Suprapubic skin (tissue), 4 donors: ENCODE data around the gene MS4A5. TPM values are rescaled to one million over a fixed set of nuclear protein-coding genes. Genes with fewer than 3 reads are reported as not detected.
"Not testable (repeated sequence)": the region's sequence is repeated elsewhere in the genome, so short reads cannot be mapped to it uniquely, and the experiment has no call there.

Experiments
- DNase-seq, 2 donors: peaks; one replicate each; pipeline ENCODE4 v3.0.0-alpha.2; 2019; ENCODE audit warnings: low spot score in 2 of 2
- H3K27ac ChIP-seq: fragments of 200-600 bp; sonication (generic); one replicate; pipeline ENCODE4 v1.5.1; 2019
- H3K27me3 ChIP-seq: fragments of 200-600 bp; sonication (generic); one replicate; pipeline ENCODE4 v1.5.1; 2019
- H3K36me3 ChIP-seq: fragments of 200-600 bp; sonication (generic); one replicate; pipeline ENCODE4 v1.5.1; 2019
- H3K4me1 ChIP-seq: fragments of 200-600 bp; sonication (generic); one replicate; pipeline ENCODE4 v1.5.1; 2019
- H3K4me3 ChIP-seq: fragments of 200-600 bp; sonication (generic); one replicate; pipeline ENCODE4 v1.5.1; 2019; ENCODE audit warnings: mild to moderate bottlenecking
- H3K9me3 ChIP-seq: fragments of 200-600 bp; sonication (generic); one replicate; pipeline ENCODE4 v1.5.1; 2019
- EP300 ChIP-seq: sonication (generic); formaldehyde crosslinking; IDR thresholded peaks from one replicate; pipeline ENCODE4 v1.6.1; 2017; ENCODE audit warnings: antibody characterized with exemption
- POLR2A ChIP-seq, 2 donors: fragments of 450-650 bp; IDR thresholded peaks; one replicate each; pipeline ENCODE4 v1.6.1; 2017; ENCODE audit warnings: antibody characterized with exemption in 2 of 2, mild to moderate bottlenecking in 2 of 2, moderate library complexity in 2 of 2
- POLR2AphosphoS5 ChIP-seq, 3 donors: sonication (generic); formaldehyde crosslinking; IDR thresholded peaks; one replicate each; pipeline ENCODE4 v1.6.1; 2017; ENCODE audit warnings: antibody characterized with exemption in 3 of 3
- WGBS: methylation state at CpG from one replicate; pipeline ENCODE4 v1.1.5; 2018; 5-methylcytosine and 5-hydroxymethylcytosine counted together
- total RNA-seq, 4 donors: library from RNA; depleted of rRNA; stranded (reverse); fragments of >200 nt; gene quantifications; one replicate each; pipeline ENCODE4 v1.1.0, GENCODE V29; 2016
- TF ChIP-seq, protein P1 (sequence below), 2 donors: fragments of 200-600 bp in 1 of 2; fragments of 450-650 bp in 1 of 2; sonication (generic) in 1 of 2; IDR thresholded peaks; one replicate each; pipeline ENCODE4 v1.5.1; 2016 to 2019; ENCODE audit warnings: antibody characterized with exemption in 2 of 2, mild to moderate bottlenecking in 1 of 2, moderate library complexity in 1 of 2

Gene MS4A5
- total RNA-seq, 4 donors from 2014 or later: not detected

- no peaks in the 10 kb centered on the region for H3K9me3 ChIP-seq
- H3K36me3 ChIP-seq: no peaks in the 10 kb centered on the region
Observed at GRCh38 chr11:60428517-60428916, 855 bp upstream of the MS4A5 start.

GRCh38 chr11:60431251-60431650 lies 1.9 kb downstream of the MS4A5 start:
- Histone ChIP-seq H3K9me3 (no peaks in the 10 kb centered on the region), H3K27ac (no peak overlapping the region), H3K27me3 (no peaks in the 10 kb centered on the region), H3K4me3 (no peak overlapping the region), H3K4me1 (no peaks in the 10 kb centered on the region), H3K36me3 (no peaks in the 10 kb centered on the region)
- TF ChIP-seq POLR2AphosphoS5 (IDR thresholded peaks at IDR 0.05) (no peak), POLR2A (IDR thresholded peaks at IDR 0.05) (no peak), EP300 (no peak)
- TF ChIP-seq, protein P1, sequence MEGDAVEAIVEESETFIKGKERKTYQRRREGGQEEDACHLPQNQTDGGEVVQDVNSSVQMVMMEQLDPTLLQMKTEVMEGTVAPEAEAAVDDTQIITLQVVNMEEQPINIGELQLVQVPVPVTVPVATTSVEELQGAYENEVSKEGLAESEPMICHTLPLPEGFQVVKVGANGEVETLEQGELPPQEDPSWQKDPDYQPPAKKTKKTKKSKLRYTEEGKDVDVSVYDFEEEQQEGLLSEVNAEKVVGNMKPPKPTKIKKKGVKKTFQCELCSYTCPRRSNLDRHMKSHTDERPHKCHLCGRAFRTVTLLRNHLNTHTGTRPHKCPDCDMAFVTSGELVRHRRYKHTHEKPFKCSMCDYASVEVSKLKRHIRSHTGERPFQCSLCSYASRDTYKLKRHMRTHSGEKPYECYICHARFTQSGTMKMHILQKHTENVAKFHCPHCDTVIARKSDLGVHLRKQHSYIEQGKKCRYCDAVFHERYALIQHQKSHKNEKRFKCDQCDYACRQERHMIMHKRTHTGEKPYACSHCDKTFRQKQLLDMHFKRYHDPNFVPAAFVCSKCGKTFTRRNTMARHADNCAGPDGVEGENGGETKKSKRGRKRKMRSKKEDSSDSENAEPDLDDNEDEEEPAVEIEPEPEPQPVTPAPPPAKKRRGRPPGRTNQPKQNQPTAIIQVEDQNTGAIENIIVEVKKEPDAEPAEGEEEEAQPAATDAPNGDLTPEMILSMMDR (IDR thresholded peaks at IDR 0.05): no peak
- 74% methylated on average over 2 of the region's 2 CpGs for WGBS
- DNase-seq: no peak

More at GRCh38 chr11:60428517-60428916, 855 bp upstream of the MS4A5 start:
- no peak overlapping the region for H3K4me3 ChIP-seq
- H3K27me3 ChIP-seq: no peaks in the 10 kb centered on the region
- H3K4me1 ChIP-seq: no peaks in the 10 kb centered on the region
- no peak overlapping the region for H3K27ac ChIP-seq
- WGBS: 66% methylated on average over 2 of the region's 2 CpGs
- no peak for TF ChIP-seq POLR2AphosphoS5 (IDR thresholded peaks at IDR 0.05)
- TF ChIP-seq EP300: no peak
- no peak for DNase-seq

GRCh38 chr11:60433401-60433800 lies 4.0 kb downstream of the MS4A5 start:
- WGBS: 87% methylated on average over 4 of the region's 4 CpGs
- Histone ChIP-seq H3K27ac (no peak overlapping the region), H3K9me3 (no peaks in the 10 kb centered on the region), H3K27me3 (no peaks in the 10 kb centered on the region), H3K4me1 (no peaks in the 10 kb centered on the region), H3K4me3 (no peak overlapping the region), H3K36me3 (no peaks in the 10 kb centered on the region)
- DNase-seq: no peak
- TF ChIP-seq, protein P1 (IDR thresholded peaks at IDR 0.05): no peak
- TF ChIP-seq POLR2AphosphoS5 (IDR thresholded peaks at IDR 0.05) (no peak), EP300 (no peak), POLR2A (IDR thresholded peaks at IDR 0.05) (no peak)

- no peaks in the 10 kb centered on the region for H3K9me3 ChIP-seq
- DNase-seq: no peak
- no peaks in the 10 kb centered on the region for H3K27me3 ChIP-seq
- no peaks in the 10 kb centered on the region for H3K4me1 ChIP-seq
- H3K36me3 ChIP-seq: no peaks in the 10 kb centered on the region
- no peak overlapping the region for H3K27ac ChIP-seq
- TF ChIP-seq POLR2A (IDR thresholded peaks at IDR 0.05) (no peak), POLR2AphosphoS5 (IDR thresholded peaks at IDR 0.05) (no peak), EP300 (no peak)
- TF ChIP-seq, protein P1 (IDR thresholded peaks at IDR 0.05): no peak
- H3K4me3 ChIP-seq: no peak overlapping the region
Observed at GRCh38 chr11:60447070-60447469, 17.7 kb downstream of the MS4A5 start.

DNA sequence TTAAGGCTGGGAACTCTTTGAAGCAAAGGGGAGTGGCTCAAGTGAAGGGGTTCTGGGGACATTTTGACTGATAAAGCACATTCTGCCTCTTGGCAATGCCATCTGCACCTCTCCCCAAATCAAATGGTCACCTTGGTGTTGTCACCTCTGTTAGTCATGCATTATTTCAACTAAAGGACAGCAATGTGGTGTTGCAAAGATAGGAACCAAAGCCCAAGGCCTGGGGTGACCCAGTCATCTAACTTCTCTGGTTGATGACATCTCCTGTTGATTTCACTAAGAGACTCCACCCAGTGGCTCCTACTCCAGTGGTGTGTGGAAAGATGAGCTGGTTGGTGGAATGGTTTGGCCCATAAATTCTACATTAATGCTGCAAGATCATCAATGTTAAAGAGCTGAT lies 18.5 kb downstream of the MS4A5 start:
- H3K4me1 ChIP-seq: no peaks in the 10 kb centered on the region
- no peaks in the 10 kb centered on the region for H3K9me3 ChIP-seq
- no peaks in the 10 kb centered on the region for H3K36me3 ChIP-seq
- DNase-seq: no peak
- no peaks in the 10 kb centered on the region for H3K27me3 ChIP-seq
- TF ChIP-seq POLR2AphosphoS5 (IDR thresholded peaks at IDR 0.05) (no peak), EP300 (no peak)
- H3K27ac ChIP-seq: no peak overlapping the region
- H3K4me3 ChIP-seq: no peak overlapping the region

DNA sequence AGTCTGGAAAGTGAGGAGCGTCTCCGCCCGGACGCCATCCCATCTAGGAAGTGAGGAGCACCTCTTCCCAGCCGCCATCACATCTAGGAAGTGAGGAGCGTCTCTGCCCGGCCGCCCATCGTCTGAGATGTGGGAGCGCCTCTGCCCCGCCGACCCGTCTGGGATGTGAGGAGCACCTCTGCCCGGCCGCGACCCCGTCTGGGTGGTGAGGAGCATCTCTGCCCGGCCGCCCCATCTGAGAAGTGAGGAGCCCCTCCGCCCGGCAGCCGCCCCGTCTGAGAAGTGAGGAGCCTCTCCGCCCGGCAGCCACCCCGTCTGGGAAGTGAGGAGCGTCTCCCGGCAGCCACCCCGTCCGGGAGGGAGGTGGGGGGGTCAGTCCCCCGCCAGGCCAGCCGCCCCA lies 21.8 kb downstream of the MS4A5 start:
- not testable (repeated sequence) for DNase-seq, H3K4me3 ChIP-seq, H3K9me3 ChIP-seq, H3K36me3 ChIP-seq, H3K27ac ChIP-seq, H3K27me3 ChIP-seq, H3K4me1 ChIP-seq
- no CpG with 5 or more reads among the region's 32 CpGs for WGBS

DNA sequence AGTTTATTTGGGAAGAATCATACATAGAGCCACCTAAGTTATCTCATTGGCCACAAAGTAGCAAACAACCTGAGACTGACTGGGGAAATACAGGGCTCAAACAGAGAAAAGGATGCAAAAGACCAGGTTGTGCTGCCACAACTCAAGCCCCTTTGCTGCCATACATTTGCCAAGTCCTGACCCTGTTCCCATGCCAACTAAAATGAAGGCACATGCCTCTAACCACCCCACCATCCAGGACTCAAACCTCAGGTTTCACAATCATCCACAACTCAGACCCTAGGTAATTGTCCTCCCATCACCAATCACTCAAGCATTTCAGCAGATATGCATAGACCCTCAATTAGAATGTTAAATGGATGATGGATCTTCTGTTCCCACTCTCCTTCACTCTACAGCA lies 24.8 kb downstream of the MS4A5 start:
- Histone ChIP-seq H3K27ac (no peak overlapping the region), H3K9me3 (no peaks in the 10 kb centered on the region), H3K4me1 (no peaks in the 10 kb centered on the region), H3K27me3 (no peaks in the 10 kb centered on the region), H3K36me3 (no peaks in the 10 kb centered on the region), H3K4me3 (no peak overlapping the region)
- TF ChIP-seq, protein P1 (IDR thresholded peaks at IDR 0.05): no peak
- no peak for TF ChIP-seq EP300
- TF ChIP-seq POLR2AphosphoS5 (IDR thresholded peaks at IDR 0.05): no peak
- TF ChIP-seq POLR2A (IDR thresholded peaks at IDR 0.05): no peak
- no peak for DNase-seq
